Measurements from ENCODE around the gene TTLL6.

Gene TTLL6

GRCh38 chr17:48757524-48757961 is 59.5 kb downstream of the TTLL6 start:
- no peak for DNase-seq

- no peak for DNase-seq
Measured at GRCh38 chr17:48756830-48757251, 60.2 kb downstream of the TTLL6 start.

DNA sequence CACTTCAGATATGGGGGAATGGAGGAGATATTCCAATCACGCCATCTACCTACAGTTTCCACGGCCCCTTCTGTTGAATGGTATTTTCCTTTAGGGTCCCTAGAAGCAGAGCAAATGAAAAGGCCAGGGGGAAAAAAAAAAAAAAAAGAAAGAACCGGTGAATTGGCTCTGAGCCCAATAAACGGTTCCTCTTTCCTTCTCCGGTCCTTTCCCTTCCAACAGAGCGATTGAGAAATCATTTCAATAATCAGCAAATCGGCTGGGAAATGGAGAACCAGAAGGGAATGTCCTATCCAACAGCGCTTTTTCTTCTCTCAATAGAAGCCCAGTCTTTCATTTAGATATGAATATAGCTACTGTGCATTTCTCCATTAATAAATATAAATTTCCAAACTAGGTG is 61.7 kb downstream of the TTLL6 start:
- no peak for DNase-seq

DNA sequence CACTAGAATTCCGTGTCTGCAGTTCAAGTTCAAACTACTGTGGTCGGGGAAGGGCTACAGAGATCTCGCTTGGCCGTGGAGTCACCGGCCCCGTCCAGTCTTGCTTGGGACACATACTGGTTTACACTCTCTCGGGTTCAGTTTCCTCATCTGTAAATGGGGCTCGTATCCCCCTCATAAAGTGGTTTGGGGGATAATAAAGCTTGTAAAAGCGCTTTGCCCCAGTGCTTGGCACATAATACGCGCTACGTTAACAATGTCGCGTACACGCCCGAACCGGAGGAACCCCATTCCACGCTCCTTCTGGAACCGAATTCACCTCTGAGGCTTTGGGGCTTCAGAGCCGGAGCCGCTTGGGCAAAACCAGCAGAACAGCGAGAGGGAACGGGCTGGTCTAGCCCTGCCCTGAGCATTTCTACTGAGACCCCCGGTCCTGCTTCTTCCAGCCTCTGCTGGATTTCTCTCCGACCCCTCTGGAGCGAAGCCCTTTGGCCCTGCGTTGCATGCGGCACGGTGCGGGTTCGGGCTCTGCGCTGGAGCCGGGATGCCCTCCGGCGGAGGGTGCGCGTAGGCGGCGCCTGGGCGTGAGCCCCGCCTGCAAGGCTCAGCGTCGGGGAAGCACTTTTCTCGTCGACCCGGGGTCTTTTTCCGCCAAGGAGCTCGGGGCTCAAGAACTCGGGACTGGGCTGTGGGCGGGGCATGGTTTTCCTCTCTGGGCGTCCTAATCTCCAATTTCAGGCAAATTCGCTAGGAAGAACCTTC is 62.3 kb downstream of the TTLL6 start:
- no peak for DNase-seq

DNA sequence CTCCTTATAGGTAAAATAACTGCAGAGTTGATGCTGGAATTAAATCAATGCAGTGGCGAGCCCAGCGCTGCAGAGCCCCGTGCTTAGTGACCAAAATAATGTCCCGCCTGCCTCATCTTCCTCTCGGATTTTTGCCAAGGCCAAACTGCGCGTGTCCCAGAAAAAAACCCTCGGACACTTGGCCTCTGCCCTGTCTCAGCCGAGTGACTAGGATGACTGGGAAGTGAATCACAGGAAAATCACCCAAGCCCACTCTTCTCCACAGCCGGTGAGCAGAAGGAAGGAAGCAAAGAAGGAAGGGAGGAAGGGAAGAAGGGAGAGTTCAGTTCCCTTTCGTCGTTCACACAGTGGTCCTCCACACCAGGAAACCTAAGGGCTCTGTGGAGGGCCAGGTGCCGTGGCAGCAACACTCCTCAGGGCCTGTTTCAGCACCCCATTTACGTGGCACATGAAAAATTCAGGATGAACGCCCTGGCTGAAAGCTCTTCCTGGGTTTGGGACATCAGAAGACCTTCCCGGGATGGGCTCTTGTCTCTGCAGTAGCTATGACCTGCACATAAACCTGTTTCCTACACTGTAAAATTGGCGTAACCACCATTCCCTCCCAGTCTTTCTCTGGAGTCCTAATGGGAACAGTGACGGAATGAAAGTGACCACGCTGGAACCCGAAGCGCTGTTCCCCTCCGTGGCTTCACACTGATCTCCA is 63.1 kb downstream of the TTLL6 start:
- no peak for DNase-seq

DNA sequence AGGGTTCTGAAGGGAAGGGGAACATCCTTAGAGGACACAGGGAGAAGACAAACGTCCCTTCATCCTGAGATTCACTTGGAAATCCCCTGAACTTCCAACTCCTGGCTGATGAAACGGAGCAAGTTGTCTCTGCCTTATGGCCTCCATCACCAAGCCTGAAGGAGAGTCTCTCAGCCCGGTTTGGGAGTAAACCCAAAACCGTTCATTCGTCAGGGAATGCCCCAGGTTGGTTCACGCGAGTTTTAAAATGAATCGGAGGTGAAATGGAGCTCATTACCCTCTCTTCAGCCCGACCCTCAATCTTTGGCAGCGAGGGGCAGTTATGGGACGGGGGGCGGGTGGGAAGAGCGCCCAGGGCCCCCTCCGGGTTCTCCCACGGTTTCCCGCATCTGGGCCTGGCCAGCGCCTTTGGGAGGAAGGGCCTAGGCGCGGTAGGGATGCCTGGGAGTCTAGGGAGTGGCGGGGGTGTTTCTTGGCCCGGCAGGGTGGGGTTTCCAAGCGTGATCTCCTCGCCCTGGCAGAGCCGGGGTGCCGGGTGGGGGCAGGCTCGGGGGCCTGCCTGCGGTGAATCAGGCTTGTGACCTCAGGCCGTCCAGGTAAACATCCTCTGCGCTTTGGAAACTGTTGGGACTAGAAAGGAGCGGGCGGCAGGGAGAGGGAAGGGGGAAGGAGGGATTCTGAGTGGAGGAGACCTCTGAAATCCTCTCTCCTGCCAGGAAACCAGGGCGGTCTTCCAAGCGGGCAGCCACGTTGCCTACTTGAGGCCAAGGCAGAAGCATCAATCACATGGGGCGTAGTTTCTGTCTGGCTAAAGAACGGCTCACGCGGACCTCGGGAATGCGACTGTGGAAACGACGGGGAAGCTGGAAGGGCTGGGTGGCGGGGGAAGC is 64.4 kb downstream of the TTLL6 start:
- DNase-seq = no peak

GRCh38 chr17:48751733-48752398 is 65.2 kb downstream of the TTLL6 start:
- DNase-seq = no peak

GRCh38 chr17:48751172-48751571 is 65.9 kb downstream of the TTLL6 start:
- no peak for DNase-seq

- no peak for DNase-seq
Measured at GRCh38 chr17:48749621-48750553, 67.1 kb downstream of the TTLL6 start.

DNA sequence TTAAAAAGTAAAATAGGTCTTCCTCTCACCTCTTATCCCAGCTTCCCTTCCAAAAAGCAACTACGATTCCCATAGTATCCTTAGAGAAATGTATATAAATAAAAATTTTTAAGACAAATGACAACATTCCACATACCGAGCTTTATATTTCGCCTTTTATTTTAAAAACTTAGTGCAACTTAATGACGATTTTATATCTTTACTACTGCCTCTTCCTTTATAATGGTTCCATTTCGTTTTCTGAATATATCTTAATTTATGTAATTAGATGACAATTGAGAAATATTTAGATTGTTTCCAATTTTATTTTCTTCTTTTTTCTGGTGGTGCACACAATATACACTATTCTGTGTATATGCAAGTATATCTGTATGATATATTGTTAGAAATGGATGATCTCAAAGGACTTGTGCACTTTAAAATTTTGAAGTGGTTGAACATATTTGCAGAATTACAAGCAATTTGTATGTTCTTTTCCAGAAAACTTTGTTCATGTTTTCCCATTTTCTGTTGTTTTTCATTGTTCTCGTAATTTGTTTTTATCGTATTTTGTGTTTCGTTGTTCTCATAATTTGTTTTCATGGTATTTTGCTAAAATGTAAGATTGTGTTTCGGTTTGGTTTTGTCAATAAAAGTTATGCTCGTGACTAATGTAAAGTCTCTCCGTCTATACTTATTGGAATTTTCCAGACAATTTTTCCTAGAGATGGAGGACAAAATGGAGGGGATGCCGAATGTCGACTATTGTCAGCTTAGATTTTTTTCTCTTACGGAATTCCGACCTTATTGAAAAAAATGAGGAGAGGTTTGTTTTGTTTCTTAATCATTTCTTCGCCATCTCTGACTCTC is 68.1 kb downstream of the TTLL6 start:
- no peak for DNase-seq

- DNase-seq = no peak
Measured at GRCh38 chr17:48747445-48748363, 69.3 kb downstream of the TTLL6 start.

- DNase-seq = no peak
Measured at GRCh38 chr17:48746916-48747444, 70.0 kb downstream of the TTLL6 start.

GRCh38 chr17:48745381-48746275 is 71.4 kb downstream of the TTLL6 start:
- no peak for DNase-seq

DNA sequence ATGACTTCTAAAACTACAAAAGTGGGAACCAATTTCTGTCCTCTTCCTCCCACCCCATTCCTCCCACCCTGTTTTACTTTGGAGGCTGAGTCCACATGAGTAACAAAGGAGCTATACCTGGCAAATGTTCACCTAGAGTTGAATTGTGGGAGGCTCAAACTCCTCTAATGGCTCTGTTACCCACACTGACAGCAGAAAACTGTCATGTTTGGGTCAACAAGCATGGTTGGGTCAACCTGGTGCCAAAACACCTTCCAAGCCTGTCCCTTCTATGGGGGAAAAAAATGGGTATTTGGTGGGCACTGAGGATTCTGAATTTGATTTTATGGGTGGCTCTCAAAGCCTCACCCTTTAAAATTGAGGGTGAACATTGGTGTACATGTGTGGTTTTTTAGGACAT is 76.5 kb downstream of the TTLL6 start:
- DNase-seq = no peak

- no peak for DNase-seq
Measured at GRCh38 chr17:48738803-48739526, 78.1 kb downstream of the TTLL6 start.

DNA sequence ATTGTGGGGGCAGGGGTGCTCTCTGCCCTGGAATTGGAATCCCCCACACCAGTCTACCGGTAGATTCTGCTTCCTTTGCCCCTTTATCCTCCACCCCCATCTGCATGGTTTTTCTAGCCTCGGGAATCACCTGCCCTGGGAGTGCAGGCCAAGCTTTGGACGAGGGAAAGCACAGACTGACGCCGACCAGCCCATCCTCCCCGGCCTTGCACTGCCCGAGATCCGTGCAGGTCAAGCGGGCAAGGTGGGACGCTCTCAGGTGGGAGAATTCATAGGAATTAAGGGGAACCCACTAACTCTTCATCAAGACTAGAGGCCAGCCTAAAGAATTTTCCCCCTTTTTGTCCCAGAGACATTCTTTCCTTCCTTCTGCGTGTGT is 78.6 kb downstream of the TTLL6 start:
- DNase-seq = no peak

GRCh38 chr17:48737330-48738043 is 79.5 kb downstream of the TTLL6 start:
- DNase-seq = no peak
